SU-DHL-6 (cell line): ENCODE results near the gene VPS11.

Source experiments
- EZH2phosphoT487 ChIP-seq: fragments of 200-600 bp; sonication (generic), shearing (Covaris generic); conservative IDR thresholded peaks from 2 replicates; pipeline ENCODE4 v1.6.1; 2018; ENCODE audit warnings: mild to moderate bottlenecking, antibody characterized with exemption, low read length, moderate library complexity, mixed read lengths
- TF ChIP-seq, protein P1 (sequence below): fragments of 200-600 bp; sonication (generic); IDR thresholded peaks from one replicate; pipeline ENCODE4 v1.5.1; 2017; ENCODE audit warnings: antibody characterized with exemption, mild to moderate bottlenecking, low read length, moderate library complexity; ENCODE audit not compliant: insufficient read depth, poor library complexity, severe bottlenecking

DNA sequence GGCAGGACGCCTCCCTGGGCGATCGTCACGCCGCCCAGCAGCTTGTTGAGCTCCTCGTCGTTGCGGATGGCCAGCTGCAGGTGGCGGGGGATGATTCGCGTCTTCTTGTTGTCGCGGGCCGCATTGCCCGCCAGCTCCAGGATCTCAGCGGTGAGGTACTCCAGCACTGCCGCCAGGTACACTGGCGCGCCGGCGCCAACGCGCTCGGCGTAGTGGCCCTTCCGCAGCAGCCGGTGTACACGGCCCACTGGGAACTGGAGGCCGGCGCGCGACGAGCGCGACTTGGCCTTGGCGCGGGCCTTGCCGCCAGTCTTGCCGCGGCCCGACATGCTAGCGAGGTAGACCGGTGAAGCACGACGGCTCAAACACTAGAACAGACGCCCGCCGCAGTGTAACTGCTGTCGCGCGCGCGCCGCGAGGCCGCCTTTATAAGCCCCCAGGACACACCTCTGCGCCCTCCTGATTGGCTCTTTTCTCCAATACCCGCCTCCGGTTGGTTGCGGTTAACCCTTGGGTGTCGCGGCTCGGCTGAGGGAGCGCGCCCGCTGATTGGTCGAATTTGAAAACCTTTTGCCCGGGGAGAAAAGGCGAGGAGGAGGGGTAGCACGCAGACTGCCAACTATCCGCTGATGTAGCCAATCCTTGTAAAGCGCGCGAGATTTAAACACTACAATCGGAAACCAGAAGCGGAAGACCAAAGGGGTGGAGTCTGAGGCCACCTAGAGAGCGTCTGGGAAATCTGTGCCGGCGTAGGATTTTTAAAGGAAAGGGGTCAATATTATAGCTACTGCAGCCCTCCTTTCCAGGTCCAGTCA is 27.7 kb downstream of the VPS11 start:
- TF ChIP-seq, protein P1, sequence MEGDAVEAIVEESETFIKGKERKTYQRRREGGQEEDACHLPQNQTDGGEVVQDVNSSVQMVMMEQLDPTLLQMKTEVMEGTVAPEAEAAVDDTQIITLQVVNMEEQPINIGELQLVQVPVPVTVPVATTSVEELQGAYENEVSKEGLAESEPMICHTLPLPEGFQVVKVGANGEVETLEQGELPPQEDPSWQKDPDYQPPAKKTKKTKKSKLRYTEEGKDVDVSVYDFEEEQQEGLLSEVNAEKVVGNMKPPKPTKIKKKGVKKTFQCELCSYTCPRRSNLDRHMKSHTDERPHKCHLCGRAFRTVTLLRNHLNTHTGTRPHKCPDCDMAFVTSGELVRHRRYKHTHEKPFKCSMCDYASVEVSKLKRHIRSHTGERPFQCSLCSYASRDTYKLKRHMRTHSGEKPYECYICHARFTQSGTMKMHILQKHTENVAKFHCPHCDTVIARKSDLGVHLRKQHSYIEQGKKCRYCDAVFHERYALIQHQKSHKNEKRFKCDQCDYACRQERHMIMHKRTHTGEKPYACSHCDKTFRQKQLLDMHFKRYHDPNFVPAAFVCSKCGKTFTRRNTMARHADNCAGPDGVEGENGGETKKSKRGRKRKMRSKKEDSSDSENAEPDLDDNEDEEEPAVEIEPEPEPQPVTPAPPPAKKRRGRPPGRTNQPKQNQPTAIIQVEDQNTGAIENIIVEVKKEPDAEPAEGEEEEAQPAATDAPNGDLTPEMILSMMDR, result no peak
- TF ChIP-seq EZH2phosphoT487, result no peak
